ENCODE data around the gene MAN1A2. TPM values are rescaled to one million over a fixed set of nuclear protein-coding genes. Genes with fewer than 3 reads are reported as not detected.

MAN1A2 gene
- polyA plus RNA-seq, 1 donor from 2014 or later = 25.0 TPM

- Histone ChIP-seq H4K20me1 (ENCODE audit: insufficient read depth) (no peaks in the 10 kb centered on the region), H2AFZ (ENCODE audit: low read depth, low read length) (no peak overlapping the region), H3F3A (ENCODE audit: insufficient read depth, low read length, poor library complexity, severe bottlenecking) (no peaks in the 10 kb centered on the region), H3K4me2 (ENCODE audit: low read length) (no peak overlapping the region), H3K27ac (ENCODE audit: low read length) (no peak overlapping the region), H3K9me3 (ENCODE audit: low read length) (no peaks in the 10 kb centered on the region), H3K4me3 (ENCODE audit: low read length) (no peak overlapping the region), H3K9me2 (ENCODE audit: insufficient read depth, low read length) (no peaks in the 10 kb centered on the region), H3K9ac (ENCODE audit: low read length) (no peak overlapping the region), H3K79me2 (replicated peaks; ENCODE audit: insufficient read depth, low read length) (no peaks in the 10 kb centered on the region), H3K36me3 (ENCODE audit: insufficient read depth, low read length) (peaks cover 7% of the 10 kb centered on the region), H3K27me3 (ENCODE audit: insufficient read depth, low read depth, low read length) (no peaks in the 10 kb centered on the region)
- no peak for TF ChIP-seq SMC3 (conservative IDR thresholded peaks at IDR 0.05; ENCODE audit: poor library complexity)
- no peak for TF ChIP-seq RAD21 (conservative IDR thresholded peaks at IDR 0.05)
- TF ChIP-seq POLR2AphosphoS5 (IDR thresholded peaks at IDR 0.05) = no peak
- no peak for TF ChIP-seq EZH2 (IDR thresholded peaks at IDR 0.05; ENCODE audit: borderline replicate concordance, insufficient read depth, low read length, poor library complexity, severe bottlenecking)
Measured at GRCh38 chr1:117427297-117427696, 60.0 kb downstream of the MAN1A2 start.

GRCh38 chr1:117433943-117434342 is 66.7 kb downstream of the MAN1A2 start:
- Histone ChIP-seq H3K79me2 (replicated peaks; ENCODE audit: insufficient read depth, low read length) (peaks cover 4% of the 10 kb centered on the region), H4K20me1 (ENCODE audit: insufficient read depth) (no peaks in the 10 kb centered on the region), H3K9ac (ENCODE audit: low read length) (no peak overlapping the region), H3K9me2 (ENCODE audit: insufficient read depth, low read length) (no peaks in the 10 kb centered on the region), H3K4me2 (ENCODE audit: low read length) (no peak overlapping the region), H2AFZ (ENCODE audit: low read depth, low read length) (no peak overlapping the region), H3K27ac (ENCODE audit: low read length) (no peak overlapping the region), H3K36me3 (ENCODE audit: insufficient read depth, low read length) (no peaks in the 10 kb centered on the region), H3F3A (ENCODE audit: insufficient read depth, low read length, poor library complexity, severe bottlenecking) (no peaks in the 10 kb centered on the region), H3K9me3 (ENCODE audit: low read length) (no peaks in the 10 kb centered on the region), H3K4me3 (ENCODE audit: low read length) (no peak overlapping the region), H3K27me3 (ENCODE audit: insufficient read depth, low read depth, low read length) (no peaks in the 10 kb centered on the region)
- TF ChIP-seq EP300 (conservative IDR thresholded peaks at IDR 0.05; ENCODE audit: poor library complexity, severe bottlenecking) = no peak
- TF ChIP-seq REST (IDR thresholded peaks at IDR 0.05; ENCODE audit: borderline replicate concordance) = no peak
- no peak for TF ChIP-seq POLR2AphosphoS5 (IDR thresholded peaks at IDR 0.05)
- no peak for TF ChIP-seq RAD21 (conservative IDR thresholded peaks at IDR 0.05)
- TF ChIP-seq EZH2 (IDR thresholded peaks at IDR 0.05; ENCODE audit: borderline replicate concordance, insufficient read depth, low read length, poor library complexity, severe bottlenecking) = no peak
- TF ChIP-seq TAF1 (IDR thresholded peaks at IDR 0.05; ENCODE audit: low read depth) = no peak
- TF ChIP-seq CTCF (IDR thresholded peaks at IDR 0.05; ENCODE audit: poor library complexity, severe bottlenecking) = no peak

- Histone ChIP-seq H3K4me2 (ENCODE audit: low read length) (no peak overlapping the region), H2AFZ (ENCODE audit: low read depth, low read length) (no peak overlapping the region), H3K9me2 (ENCODE audit: insufficient read depth, low read length) (no peaks in the 10 kb centered on the region), H3F3A (ENCODE audit: insufficient read depth, low read length, poor library complexity, severe bottlenecking) (no peaks in the 10 kb centered on the region), H4K20me1 (ENCODE audit: insufficient read depth) (no peaks in the 10 kb centered on the region), H3K27ac (ENCODE audit: low read length) (no peak overlapping the region), H3K36me3 (ENCODE audit: insufficient read depth, low read length) (no peaks in the 10 kb centered on the region), H3K27me3 (ENCODE audit: insufficient read depth, low read depth, low read length) (no peaks in the 10 kb centered on the region), H3K4me3 (ENCODE audit: low read length) (no peak overlapping the region), H3K79me2 (replicated peaks; ENCODE audit: insufficient read depth, low read length) (peaks cover 4% of the 10 kb centered on the region), H3K9ac (ENCODE audit: low read length) (no peak overlapping the region), H3K9me3 (ENCODE audit: low read length) (no peaks in the 10 kb centered on the region)
- TF ChIP-seq CTCF (IDR thresholded peaks at IDR 0.05; ENCODE audit: poor library complexity, severe bottlenecking) (no peak), RAD21 (conservative IDR thresholded peaks at IDR 0.05) (no peak), REST (IDR thresholded peaks at IDR 0.05; ENCODE audit: borderline replicate concordance) (no peak), EZH2 (IDR thresholded peaks at IDR 0.05; ENCODE audit: borderline replicate concordance, insufficient read depth, low read length, poor library complexity, severe bottlenecking) (no peak), TAF1 (IDR thresholded peaks at IDR 0.05; ENCODE audit: low read depth) (no peak), SMC3 (conservative IDR thresholded peaks at IDR 0.05; ENCODE audit: poor library complexity) (no peak), MXI1 (conservative IDR thresholded peaks at IDR 0.05; ENCODE audit: poor library complexity, severe bottlenecking) (no peak), POLR2AphosphoS5 (IDR thresholded peaks at IDR 0.05) (no peak)
Measured at GRCh38 chr1:117436513-117436912, 69.3 kb downstream of the MAN1A2 start.
